Activated CD4-positive, alpha-beta T cell treated with anti-CD3 and anti-CD28 coated beads, Interleukin-2, amount 50 U/mL, for 48 hours (primary cell): ENCODE measurements around the gene CAPZA3.
"Not testable (repeated sequence)": the region's sequence is repeated elsewhere in the genome, so short reads cannot be mapped to it uniquely, and the experiment has no call there.

Source experiments
- DNase-seq, 2 experiments: peaks; one replicate each; pipeline ENCODE4 v3.0.0-alpha.2; 2020

Gene CAPZA3

GRCh38 chr12:18737819-18738218 lies at the start of gene CAPZA3, which contains the start of gene PLCZ1:
Gene CAPZA3 (plus strand): TSS chr12:18738119. CDS start chr12:18738269, 150 bp downstream.
Gene PLCZ1 (minus strand): TSS chr12:18738012. CDS start chr12:18737371, 641 bp downstream.
- no peak for DNase-seq

- no peak for DNase-seq
Measured at GRCh38 chr12:18689771-18690170, 48.1 kb upstream of the CAPZA3 start.

- DNase-seq, result no peak
Measured at GRCh38 chr12:18690653-18691052, 47.3 kb upstream of the CAPZA3 start.

- not testable (repeated sequence) for DNase-seq
Measured at GRCh38 chr12:18693986-18694385, 43.9 kb upstream of the CAPZA3 start.

- DNase-seq, result no peak
Measured at GRCh38 chr12:18696971-18697602, 40.8 kb upstream of the CAPZA3 start.

GRCh38 chr12:18700271-18700670 lies 37.6 kb upstream of the CAPZA3 start:
- no peak for DNase-seq

GRCh38 chr12:18703321-18703720 lies 34.6 kb upstream of the CAPZA3 start:
- DNase-seq, result no peak

GRCh38 chr12:18703911-18704310 lies 34.0 kb upstream of the CAPZA3 start:
- no peak for DNase-seq

- no peak for DNase-seq
Measured at GRCh38 chr12:18706798-18707197, 31.1 kb upstream of the CAPZA3 start.

- no peak for DNase-seq
Measured at GRCh38 chr12:18716236-18716635, 21.7 kb upstream of the CAPZA3 start.

GRCh38 chr12:18718462-18718861 lies 19.5 kb upstream of the CAPZA3 start:
- DNase-seq, result no peak

GRCh38 chr12:18719922-18720510 lies 17.9 kb upstream of the CAPZA3 start:
- no peak for DNase-seq

GRCh38 chr12:18720690-18721089 lies 17.2 kb upstream of the CAPZA3 start:
- no peak for DNase-seq

- DNase-seq, result no peak
Measured at GRCh38 chr12:18721452-18721851, 16.5 kb upstream of the CAPZA3 start.

GRCh38 chr12:18723752-18724151 lies 14.2 kb upstream of the CAPZA3 start:
- no peak for DNase-seq

- no peak for DNase-seq
Measured at GRCh38 chr12:18731156-18731555, 6.8 kb upstream of the CAPZA3 start.

- DNase-seq, result no peak
Measured at GRCh38 chr12:18747895-18748294, 10.0 kb downstream of the CAPZA3 start.

- no peak for DNase-seq
Measured at GRCh38 chr12:18749386-18749957, 11.6 kb downstream of the CAPZA3 start.

- DNase-seq, result no peak
Measured at GRCh38 chr12:18750085-18750484, 12.2 kb downstream of the CAPZA3 start.

- DNase-seq, result no peak
Measured at GRCh38 chr12:18751866-18752265, 13.9 kb downstream of the CAPZA3 start.

- no peak for DNase-seq
Measured at GRCh38 chr12:18752280-18752920, 14.5 kb downstream of the CAPZA3 start.

- no peak for DNase-seq
Measured at GRCh38 chr12:18752947-18753346, 15.0 kb downstream of the CAPZA3 start.

GRCh38 chr12:18753481-18754123 lies 15.7 kb downstream of the CAPZA3 start:
- no peak for DNase-seq
